HepG2 (cell line): Measurements from ENCODE around the gene CCDC77. TPM values are rescaled to one million over a fixed set of nuclear protein-coding genes. Genes with fewer than 3 reads are reported as not detected.
A peak's percentile ranks its signal among the peaks of the same experiment; 100 is the strongest.

Experiments used
- BRD4 ChIP-seq: sonication (generic); formaldehyde crosslinking; IDR thresholded peaks from 2 replicates; pipeline ENCODE4 v1.4.0; 2020; ENCODE audit warnings: missing genetic modification reagents
- CSRNP1 ChIP-seq: sonication (generic); formaldehyde crosslinking; IDR thresholded peaks from 2 replicates; pipeline ENCODE4 v1.8.1; 2023; ENCODE audit warnings: mild to moderate bottlenecking, missing genetic modification reagents
- GABPB1 ChIP-seq: IDR thresholded peaks from 2 replicates; pipeline ENCODE4 v1.6.1; 2016; ENCODE audit warnings: mild to moderate bottlenecking, missing genetic modification reagents, moderate library complexity, missing compliant biosample characterization
- HOXA9 ChIP-seq: sonication (generic); formaldehyde crosslinking; IDR thresholded peaks from 2 replicates; pipeline ENCODE4 v1.8.1; 2022; ENCODE audit warnings: missing genetic modification reagents, mild to moderate bottlenecking, moderate library complexity, borderline replicate concordance
- MAZ ChIP-seq, 2 experiments: sonication (generic) in 1 of 2; formaldehyde crosslinking in 1 of 2; IDR thresholded peaks; 2 replicates each; pipeline versions ENCODE4 v1.5.0 to v1.6.1; 2012 to 2020; ENCODE audit warnings: low read depth in 2 of 2, mild to moderate bottlenecking in 2 of 2, borderline replicate concordance in 1 of 2, improper control_type of control experiment in 1 of 2, low read length in 1 of 2, missing genetic modification reagents in 1 of 2, moderate library complexity in 1 of 2
- MYNN ChIP-seq: sonication (generic); formaldehyde crosslinking; IDR thresholded peaks from 2 replicates; pipeline ENCODE4 v1.4.0; 2020; ENCODE audit warnings: mild to moderate bottlenecking, low read depth, missing genetic modification reagents
- MZF1 ChIP-seq: sonication (generic); formaldehyde crosslinking; IDR thresholded peaks from 2 replicates; pipeline ENCODE4 v1.8.1; 2023; ENCODE audit warnings: mild to moderate bottlenecking, missing genetic modification reagents, borderline replicate concordance
- PRDM10 ChIP-seq: sonication (generic); formaldehyde crosslinking; IDR thresholded peaks from 2 replicates; pipeline ENCODE4 v1.4.0; 2020; ENCODE audit warnings: low read depth, missing genetic modification reagents
- TSC22D2 ChIP-seq: sonication (generic); formaldehyde crosslinking; IDR thresholded peaks from 2 replicates; pipeline ENCODE4 v1.5.1; 2020; ENCODE audit warnings: missing genetic modification reagents, mild to moderate bottlenecking, borderline replicate concordance
- ZBTB7A ChIP-seq: sonication (generic); formaldehyde crosslinking; IDR thresholded peaks from 2 replicates; pipeline ENCODE4 v1.8.0; 2022; ENCODE audit warnings: mild to moderate bottlenecking, missing genetic modification reagents
- ZNF432 ChIP-seq: sonication (generic); formaldehyde crosslinking; IDR thresholded peaks from 2 replicates; pipeline ENCODE4 v1.5.0; 2020; ENCODE audit warnings: missing genetic modification reagents, mild to moderate bottlenecking, borderline replicate concordance
- ZNF460 ChIP-seq: sonication (generic); formaldehyde crosslinking; IDR thresholded peaks from 2 replicates; pipeline ENCODE4 v1.5.1; 2020; ENCODE audit warnings: missing genetic modification reagents, mild to moderate bottlenecking, borderline replicate concordance
- ZNF569 ChIP-seq: sonication (generic); formaldehyde crosslinking; IDR thresholded peaks from 2 replicates; pipeline ENCODE4 v1.5.0; 2020; ENCODE audit warnings: mild to moderate bottlenecking, missing genetic modification reagents, moderate library complexity, borderline replicate concordance
- ZNF788 ChIP-seq: sonication (generic); formaldehyde crosslinking; IDR thresholded peaks from 2 replicates; pipeline ENCODE4 v1.5.0; 2020; ENCODE audit warnings: mild to moderate bottlenecking, missing genetic modification reagents, borderline replicate concordance
- ZSCAN12 ChIP-seq: sonication (generic); formaldehyde crosslinking; IDR thresholded peaks from 2 replicates; pipeline ENCODE4 v1.9.0; 2021; ENCODE audit warnings: mild to moderate bottlenecking, missing genetic modification reagents
- polyA plus RNA-seq, 8 experiments: library from polyadenylated mRNA; depleted of rRNA in 3 of 8; stranded (reverse) in 7 of 8; unstranded in 1 of 8; fragments of >200 nt; fragmentation: Illumina TruSeq in 4 of 8; extraction: Trizol in 4 of 8; gene quantifications; 2 replicates each; pipeline versions ENCODE4 v1.2.1 to v1.2.3, GENCODE V29; 2011 to 2016; ENCODE audit warnings: low read depth in 4 of 8, missing spikeins in 1 of 8, mixed read lengths in 1 of 8; ENCODE audit not compliant: insufficient read depth in 1 of 8
- total RNA-seq, 5 experiments: library from RNA; depleted of rRNA; stranded (reverse); fragments of >200 nt; fragmentation: Illumina TruSeq; extraction: Trizol; gene quantifications; 2 replicates each; pipeline ENCODE4 v1.2.3, GENCODE V29; 2016; ENCODE audit warnings: low read depth in 1 of 5

Gene CCDC77
- total and polyA plus RNA-seq, 2 of the 13 experiments (the other 11 are each of a cell fraction or from before 2014, with no cell fraction given), result 6.4 to 16.4 TPM

GRCh38 chr12:389142-390096 lies 12.0 kb upstream of the CCDC77 start, which contains the start of gene KDM5A (continued):
- peak; percentile 15; the same call in 1 of the 2 replicates for TF ChIP-seq BRD4
- TF ChIP-seq MAZ (IDR thresholded peaks at IDR 0.05; ENCODE audit: borderline replicate concordance, low read depth, low read length), result peak; percentile 74; the same call in 1 of the 2 replicates
- TF ChIP-seq MAZ (CRISPR knock-in tag; IDR thresholded peaks at IDR 0.05; ENCODE audit: low read depth), result peak; percentile 84; the same call in 1 of the 2 replicates
- TF ChIP-seq ZBTB7A, result no peak; the same call in 1 of the 2 replicates
- TF ChIP-seq TSC22D2 (CRISPR knock-in tag), result no peak
- TF ChIP-seq PRDM10, result peak; percentile 35; the same call in 1 of the 2 replicates
- TF ChIP-seq ZNF460 (CRISPR knock-in tag), result no peak; the same call in 1 of the 2 replicates
- no peak for TF ChIP-seq ZNF569 (CRISPR knock-in tag)
- 0 out of 2 replicates have a peak, but pooled peaks have one; percentile 64 for TF ChIP-seq CSRNP1 (CRISPR knock-in tag)
- TF ChIP-seq MYNN (CRISPR knock-in tag), result 0 out of 2 replicates have a peak, but pooled peaks have one; percentile 10
- no peak for TF ChIP-seq MZF1 (CRISPR knock-in tag)
- TF ChIP-seq ZSCAN12 (CRISPR knock-in tag), result no peak
- TF ChIP-seq GABPB1 (CRISPR knock-in tag), result peak; percentile 98
- TF ChIP-seq HOXA9 (CRISPR knock-in tag), result no peak
- TF ChIP-seq ZNF788, result peak; percentile 77
- no peak for TF ChIP-seq ZNF432 (CRISPR knock-in tag)
